Measurements from ENCODE around the gene PWP2. TPM values are rescaled to one million over a fixed set of nuclear protein-coding genes. Genes with fewer than 3 reads are reported as not detected.
"Not testable (repeated sequence)": the region's sequence is repeated elsewhere in the genome, so short reads cannot be mapped to it uniquely, and the experiment has no call there.

The PWP2 gene
- 10 to 100 TPM; 31.4 to 69.6 TPM for total RNA-seq

DNA sequence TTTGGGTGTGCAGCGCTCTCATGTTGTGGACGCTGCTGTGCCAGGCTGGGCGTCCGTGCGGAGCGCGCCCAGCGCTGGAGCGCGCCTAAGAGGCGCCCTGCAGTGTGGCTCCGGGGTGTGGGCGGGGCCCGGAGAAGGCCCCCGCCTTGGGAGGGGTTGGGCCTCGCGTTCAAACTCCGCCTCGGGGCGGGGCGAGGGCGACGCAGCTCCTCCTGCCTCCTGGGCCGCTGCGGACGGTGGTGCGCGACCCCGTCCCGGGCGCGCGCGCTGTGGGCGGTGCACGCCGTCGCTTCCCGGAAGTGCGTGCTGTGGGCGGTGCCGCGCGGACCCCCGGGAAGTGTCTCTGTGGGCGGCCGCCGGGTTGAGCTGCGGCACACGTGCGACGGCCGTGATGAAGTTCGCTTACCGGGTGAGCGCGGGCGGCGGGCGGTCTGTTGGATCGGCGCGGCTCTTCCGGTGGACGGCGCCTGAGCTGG lies at the start of gene PWP2:
TSS of gene PWP2 (plus strand) at position 374 of the 476 bp plus-strand sequence. CDS start at position 392, 18 bp downstream.
- DNase-seq (ENCODE audit: low spot score): peak; percentile 69
- H3K9me3 Mint-ChIP-seq; H3K4me1 Mint-ChIP-seq (ENCODE audit: low read depth in 2 of 2); H3K27ac Mint-ChIP-seq; H3K27me3 Mint-ChIP-seq; H3K36me3 Mint-ChIP-seq: not testable (repeated sequence)
- H3K4me3 Mint-ChIP-seq: peak within 1 kb of the TSS; percentile 34
- ATAC-seq: peak; percentile 96 to 98

DNA sequence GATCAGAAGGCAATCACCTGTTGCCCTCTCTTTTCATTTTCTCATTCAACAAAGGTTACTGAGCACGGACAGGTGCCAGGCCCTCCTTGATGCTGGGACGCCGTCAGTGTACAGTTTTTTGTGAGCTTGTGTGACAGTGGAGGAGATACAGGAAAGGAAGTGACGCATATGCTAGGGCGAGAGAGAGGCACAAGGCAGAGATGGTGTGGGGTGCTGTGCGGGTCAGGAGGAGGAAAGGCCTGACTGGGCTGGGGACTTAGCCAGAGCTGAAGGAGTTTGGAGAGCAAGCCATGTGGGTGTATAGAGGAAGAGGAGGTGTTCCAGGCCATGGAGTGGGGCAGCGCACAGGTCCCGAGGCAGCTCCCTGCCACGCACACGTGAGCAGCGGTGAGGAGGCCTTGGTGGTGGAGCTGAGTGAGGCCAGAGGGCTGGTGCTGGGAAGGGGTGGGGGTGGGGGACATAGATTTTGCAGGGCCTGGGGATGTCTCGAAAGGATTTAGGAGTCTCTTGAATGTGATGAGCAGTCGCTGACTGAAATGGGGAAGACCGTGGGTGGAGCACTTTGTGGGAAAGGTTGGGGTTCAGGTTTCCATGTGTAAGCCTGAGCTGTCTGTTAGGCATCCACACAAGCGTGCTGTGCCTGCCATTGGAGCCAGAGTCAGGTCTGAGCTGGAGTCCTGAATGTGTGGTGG lies 49.1 kb upstream of the PWP2 start:
- ATAC-seq (peak; percentile 49 to 50), DNase-seq (ENCODE audit: low spot score) (no peak)
- Mint-ChIP-seq H3K36me3 (peaks cover 25% of the 10 kb centered on the region), H3K9me3 (no peaks in the 10 kb centered on the region), H3K4me3 (no peak overlapping the region), H3K4me1 (ENCODE audit: low read depth in 2 of 2) (peaks cover 31 to 38% of the 10 kb centered on the region in 2 donors), H3K27ac (peak overlapping the region; percentile 56 to 68), H3K27me3 (no peaks in the 10 kb centered on the region)

DNA sequence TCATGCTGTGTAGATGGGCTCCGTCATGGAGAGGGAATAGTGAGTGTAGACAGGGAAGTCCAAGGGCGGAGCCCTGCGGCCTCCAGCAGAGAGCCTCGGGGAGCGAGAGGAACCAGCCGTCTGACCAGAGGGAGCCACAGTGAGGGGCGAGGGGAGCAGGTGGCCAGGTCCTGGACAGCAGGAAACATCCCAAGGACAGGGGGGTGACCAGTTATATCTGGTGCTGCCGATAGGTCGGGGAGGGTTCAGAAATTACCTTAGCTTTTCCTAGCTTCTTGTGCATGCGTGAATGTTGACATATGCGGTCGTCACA lies 48.6 kb upstream of the PWP2 start:
- no peak overlapping the region for H3K4me3 Mint-ChIP-seq
- no peaks in the 10 kb centered on the region for H3K27me3 Mint-ChIP-seq
- ATAC-seq: no peak
- H3K36me3 Mint-ChIP-seq: peaks cover 24% of the 10 kb centered on the region
- no peaks in the 10 kb centered on the region for H3K9me3 Mint-ChIP-seq
- H3K4me1 Mint-ChIP-seq (ENCODE audit: low read depth in 2 of 2): peaks cover 31 to 38% of the 10 kb centered on the region in 2 donors
- H3K27ac Mint-ChIP-seq: peak overlapping the region; percentile 56 to 68
- DNase-seq (ENCODE audit: low spot score): no peak

DNA sequence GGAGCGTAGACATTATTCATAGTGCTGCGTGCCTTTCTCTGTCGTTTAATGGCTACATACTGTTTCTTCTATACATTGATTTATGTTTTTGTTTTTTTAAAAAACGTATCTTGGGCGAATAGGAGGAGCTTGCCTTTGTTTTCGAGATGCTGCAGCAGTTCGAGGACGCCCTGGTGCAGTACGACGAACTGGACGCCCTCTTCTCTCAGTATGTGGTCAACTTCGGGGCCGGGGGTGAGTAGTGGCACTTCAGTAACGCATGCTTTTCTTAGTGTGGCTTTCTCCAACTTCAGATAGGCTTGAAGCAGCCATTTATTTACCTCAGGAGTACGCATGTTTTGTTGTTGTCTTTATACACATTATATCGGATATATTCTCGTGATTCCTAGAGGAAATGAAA lies 48.2 kb upstream of the PWP2 start:
- peaks cover 21% of the 10 kb centered on the region for H3K36me3 Mint-ChIP-seq
- no peak for ATAC-seq
- DNase-seq (ENCODE audit: low spot score): no peak
- H3K27ac Mint-ChIP-seq: peak overlapping the region in 1 of 2 donors; percentile 56
- H3K9me3 Mint-ChIP-seq: no peaks in the 10 kb centered on the region
- no peak overlapping the region for H3K4me3 Mint-ChIP-seq
- H3K4me1 Mint-ChIP-seq (ENCODE audit: low read depth in 2 of 2): peaks cover 30 to 37% of the 10 kb centered on the region in 2 donors
- H3K27me3 Mint-ChIP-seq: no peaks in the 10 kb centered on the region

DNA sequence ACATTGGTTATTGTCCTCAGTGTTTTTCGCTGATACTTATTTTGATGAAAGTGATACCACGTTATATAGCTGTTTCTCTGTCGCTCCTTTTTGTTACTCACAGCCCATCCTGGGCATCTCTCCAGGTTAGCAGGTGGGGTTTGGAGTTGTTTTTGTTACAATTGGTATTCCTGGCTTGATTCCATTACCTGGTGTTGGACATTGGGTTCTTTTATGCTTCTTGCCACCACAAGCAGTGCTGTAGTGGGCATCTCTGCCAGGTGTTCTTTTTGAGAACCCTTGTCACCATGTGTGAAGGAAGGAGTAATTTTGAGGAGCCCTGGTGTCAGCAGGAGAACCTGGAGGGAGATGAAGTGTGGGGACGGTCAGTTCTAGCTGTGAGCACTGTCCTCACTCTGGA lies 47.5 kb upstream of the PWP2 start:
- H3K9me3 Mint-ChIP-seq: no peaks in the 10 kb centered on the region
- H3K4me1 Mint-ChIP-seq (ENCODE audit: low read depth in 2 of 2): peaks cover 30 to 37% of the 10 kb centered on the region in 2 donors
- peaks cover 21% of the 10 kb centered on the region for H3K36me3 Mint-ChIP-seq
- no peak overlapping the region for H3K4me3 Mint-ChIP-seq
- H3K27ac Mint-ChIP-seq: no peak overlapping the region
- DNase-seq (ENCODE audit: low spot score) (no peak), ATAC-seq (no peak)
- H3K27me3 Mint-ChIP-seq: no peaks in the 10 kb centered on the region

DNA sequence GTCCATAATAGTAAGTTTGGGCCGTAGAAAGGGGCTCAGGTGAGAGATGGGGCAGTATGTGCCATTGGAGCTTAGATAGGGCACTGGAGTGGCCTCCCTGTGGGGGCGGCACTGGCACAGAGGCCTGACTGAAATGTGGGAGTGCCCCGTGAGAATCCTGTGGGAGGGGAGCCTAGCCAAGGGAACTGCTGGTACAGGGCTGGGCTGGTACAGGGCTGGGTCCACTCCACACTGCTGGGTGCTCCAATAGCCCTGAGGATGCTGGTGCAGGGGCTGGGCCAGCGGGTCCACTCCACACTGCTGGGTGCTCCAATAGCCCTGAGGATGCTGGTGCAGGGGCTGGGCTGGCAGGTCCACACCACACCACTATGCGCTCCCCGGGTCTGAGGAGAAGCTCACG lies 44.8 kb upstream of the PWP2 start:
- DNase-seq (ENCODE audit: low spot score) (no peak), ATAC-seq (no peak)
- Mint-ChIP-seq H3K4me3 (no peak overlapping the region), H3K27me3 (no peaks in the 10 kb centered on the region), H3K36me3 (peaks cover 17% of the 10 kb centered on the region), H3K9me3 (no peaks in the 10 kb centered on the region), H3K27ac (no peak overlapping the region), H3K4me1 (ENCODE audit: low read depth in 2 of 2) (peaks cover 41 to 46% of the 10 kb centered on the region in 2 donors)

DNA sequence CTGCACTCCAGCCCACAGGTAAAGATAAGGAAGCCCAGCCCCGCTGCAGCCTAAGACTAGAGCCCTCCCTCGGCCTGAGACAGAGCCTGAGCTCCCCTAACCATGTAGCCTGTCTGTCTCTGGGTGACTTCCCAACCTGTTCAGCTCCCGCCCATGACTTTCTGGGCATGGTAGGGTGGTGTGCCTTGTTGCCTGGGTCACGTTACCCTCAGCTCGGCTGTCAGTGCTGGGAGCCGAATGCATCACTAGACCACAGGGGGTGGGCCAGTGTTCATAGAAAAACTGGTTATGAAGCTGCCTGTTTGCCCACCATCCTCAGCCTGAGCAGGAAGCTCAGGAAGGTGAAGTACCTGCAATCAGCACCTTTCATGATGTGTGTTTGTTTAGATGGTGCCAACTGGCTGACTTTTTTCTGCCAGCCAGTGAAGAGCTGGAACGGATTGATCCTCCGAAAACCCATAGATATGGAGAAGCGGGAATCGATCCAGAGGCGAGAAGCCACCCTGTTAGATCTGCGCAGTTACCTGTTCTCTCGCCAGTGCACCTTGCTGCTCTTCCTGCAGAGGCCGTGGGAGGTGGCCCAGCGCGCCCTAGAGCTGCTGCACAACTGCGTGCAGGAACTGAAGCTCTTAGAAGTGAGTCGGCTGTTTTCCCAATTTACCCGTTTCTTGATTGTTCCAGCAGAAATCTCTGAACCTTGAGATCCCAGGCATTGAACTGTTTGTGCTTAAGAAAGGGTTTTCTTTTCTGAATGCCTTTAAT lies 43.9 kb upstream of the PWP2 start:
- H3K36me3 Mint-ChIP-seq: peaks cover 16% of the 10 kb centered on the region

DNA sequence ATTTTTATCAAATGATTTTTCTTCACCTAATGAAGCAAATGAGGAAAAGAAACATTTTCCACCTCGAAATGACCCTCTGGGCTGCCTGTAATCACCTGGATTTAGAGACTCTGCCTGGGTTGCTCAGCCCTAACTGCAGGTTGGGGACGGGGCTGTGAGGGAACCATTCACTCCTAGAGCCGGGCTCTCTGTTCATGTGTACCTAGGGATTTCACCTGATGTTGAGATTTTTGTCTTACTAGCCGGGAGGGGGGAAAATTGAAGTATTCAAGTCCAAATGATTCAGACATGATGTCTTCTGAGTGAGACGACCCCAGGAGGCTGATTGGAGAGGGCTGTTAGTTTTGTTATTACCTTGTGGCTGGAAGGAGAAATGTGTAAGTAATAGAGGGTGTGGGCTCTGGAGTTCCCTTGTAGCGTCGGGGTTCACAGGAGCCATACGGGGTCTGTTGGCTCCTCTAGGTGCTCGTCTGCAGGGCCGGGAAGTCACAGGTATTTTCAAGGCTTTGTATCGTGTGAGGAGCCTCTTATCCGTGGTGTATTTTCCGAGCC lies 42.3 kb upstream of the PWP2 start:
- DNase-seq (ENCODE audit: low spot score) (no peak), ATAC-seq (peak in 1 of 2 donors; percentile 63)
- Mint-ChIP-seq H3K4me3 (peak overlapping the region; percentile 68), H3K9me3 (no peaks in the 10 kb centered on the region), H3K36me3 (peaks cover 11% of the 10 kb centered on the region), H3K4me1 (ENCODE audit: low read depth in 2 of 2) (peaks cover 49 to 55% of the 10 kb centered on the region in 2 donors), H3K27me3 (no peaks in the 10 kb centered on the region), H3K27ac (peak overlapping the region; percentile 82 to 91)

More for the DNA sequence above, 43.9 kb upstream of the PWP2 start:
- ATAC-seq (no peak), DNase-seq (ENCODE audit: low spot score) (no peak)
- H3K4me3 Mint-ChIP-seq: no peak overlapping the region
- H3K9me3 Mint-ChIP-seq: no peaks in the 10 kb centered on the region
- no peaks in the 10 kb centered on the region for H3K27me3 Mint-ChIP-seq
- peak overlapping the region; percentile 82 to 91 for H3K27ac Mint-ChIP-seq
- peaks cover 40 to 45% of the 10 kb centered on the region in 2 donors for H3K4me1 Mint-ChIP-seq (ENCODE audit: low read depth in 2 of 2)

DNA sequence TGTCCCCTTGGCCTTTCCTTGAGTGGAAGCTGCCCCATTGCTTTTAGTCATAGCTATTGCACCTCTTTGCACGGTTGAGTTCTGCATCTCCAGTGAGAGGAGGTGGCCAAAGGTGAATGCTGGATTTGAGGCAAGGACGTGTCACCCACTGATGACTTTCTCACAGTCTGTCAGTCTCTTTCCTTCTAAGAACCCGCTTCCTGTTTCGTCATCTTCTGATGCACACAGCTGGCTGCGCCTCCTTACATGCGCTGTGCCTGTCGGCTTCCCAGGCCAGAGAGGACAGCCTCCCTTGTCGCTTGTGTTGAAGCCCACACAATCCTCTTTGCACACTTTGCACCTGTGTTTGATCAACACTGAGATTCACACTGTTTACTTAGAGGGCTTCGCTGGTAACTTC lies 41.8 kb upstream of the PWP2 start:
- peak; percentile 98 for ATAC-seq
- H3K4me1 Mint-ChIP-seq (ENCODE audit: low read depth in 2 of 2): peaks cover 51 to 56% of the 10 kb centered on the region in 2 donors
- no peaks in the 10 kb centered on the region for H3K9me3 Mint-ChIP-seq
- H3K36me3 Mint-ChIP-seq: peaks cover 11% of the 10 kb centered on the region
- H3K27ac Mint-ChIP-seq: peak overlapping the region; percentile 82 to 91
- peak; percentile 89 for DNase-seq (ENCODE audit: low spot score)
- peak overlapping the region; percentile 68 for H3K4me3 Mint-ChIP-seq
- no peaks in the 10 kb centered on the region for H3K27me3 Mint-ChIP-seq

DNA sequence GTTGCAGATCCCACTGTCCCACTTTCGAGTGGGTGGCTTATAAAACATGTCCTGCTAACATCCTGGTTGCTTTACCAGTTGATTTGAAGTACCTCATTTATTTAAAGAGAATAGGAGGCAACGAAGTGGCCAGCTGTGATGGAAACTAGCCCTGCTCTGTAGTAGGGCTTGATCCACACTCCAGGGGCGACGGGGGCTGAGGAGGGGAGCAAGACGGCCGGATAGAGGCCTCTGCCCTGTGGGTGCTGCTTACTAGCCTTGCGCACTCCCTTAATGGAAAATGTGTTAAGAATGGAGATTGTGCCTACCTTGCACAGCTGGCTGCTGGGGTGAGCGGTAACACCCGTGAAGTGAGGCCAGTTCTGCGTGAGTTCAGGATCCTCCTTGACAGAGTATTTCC lies 41.1 kb upstream of the PWP2 start:
- Mint-ChIP-seq H3K36me3 (peaks cover 11% of the 10 kb centered on the region), H3K27me3 (no peaks in the 10 kb centered on the region)

DNA sequence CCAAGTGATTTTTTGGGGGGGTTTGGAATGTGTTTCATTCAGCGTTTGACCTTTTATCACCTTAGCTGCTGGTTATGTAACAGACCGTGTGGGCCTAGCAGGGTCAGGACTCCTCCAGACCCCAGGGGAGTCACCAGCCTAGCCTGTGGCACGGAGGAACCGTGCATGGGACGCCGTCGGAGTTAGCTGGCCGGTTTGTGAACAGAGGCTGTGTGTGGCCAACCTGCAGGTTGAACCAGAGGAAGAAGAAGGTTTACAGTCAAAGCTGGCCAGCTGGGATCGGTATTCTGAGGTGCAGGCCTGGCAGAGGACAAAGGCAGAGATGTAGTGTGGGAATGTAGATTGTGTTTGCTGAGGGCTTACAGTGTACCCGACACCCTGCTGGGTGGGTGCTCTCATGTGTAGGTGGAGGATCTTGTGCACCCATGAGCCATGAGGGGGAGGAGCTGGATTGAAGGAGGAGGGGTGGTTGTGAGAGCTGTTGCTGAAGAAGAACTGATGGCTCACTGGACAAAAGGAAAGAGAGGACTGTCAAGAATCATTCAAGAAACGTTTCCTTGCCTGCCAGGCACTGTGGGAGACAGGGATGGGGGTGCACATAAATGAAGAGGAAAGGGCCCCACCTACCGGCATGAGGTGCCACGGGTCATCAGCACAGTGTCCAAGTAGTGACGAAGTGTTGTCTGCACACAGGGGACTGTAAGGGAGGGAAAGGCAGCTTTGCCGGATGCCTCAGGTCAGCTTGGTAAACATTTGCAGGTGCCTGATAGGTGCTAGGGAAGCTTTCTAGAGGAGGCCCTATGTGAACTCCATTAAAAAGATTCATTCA lies 40.0 kb upstream of the PWP2 start:
- DNase-seq (ENCODE audit: low spot score): no peak
- peaks cover 11% of the 10 kb centered on the region for H3K36me3 Mint-ChIP-seq
- peaks cover 56 to 58% of the 10 kb centered on the region in 2 donors for H3K4me1 Mint-ChIP-seq (ENCODE audit: low read depth in 2 of 2)

More for the DNA sequence above, 41.1 kb upstream of the PWP2 start:
- no peaks in the 10 kb centered on the region for H3K9me3 Mint-ChIP-seq
- no peak for DNase-seq (ENCODE audit: low spot score)
- peak overlapping the region; percentile 68 for H3K4me3 Mint-ChIP-seq
- ATAC-seq: no peak
- peaks cover 53 to 56% of the 10 kb centered on the region in 2 donors for H3K4me1 Mint-ChIP-seq (ENCODE audit: low read depth in 2 of 2)
- H3K27ac Mint-ChIP-seq: peak overlapping the region; percentile 82 to 91

DNA sequence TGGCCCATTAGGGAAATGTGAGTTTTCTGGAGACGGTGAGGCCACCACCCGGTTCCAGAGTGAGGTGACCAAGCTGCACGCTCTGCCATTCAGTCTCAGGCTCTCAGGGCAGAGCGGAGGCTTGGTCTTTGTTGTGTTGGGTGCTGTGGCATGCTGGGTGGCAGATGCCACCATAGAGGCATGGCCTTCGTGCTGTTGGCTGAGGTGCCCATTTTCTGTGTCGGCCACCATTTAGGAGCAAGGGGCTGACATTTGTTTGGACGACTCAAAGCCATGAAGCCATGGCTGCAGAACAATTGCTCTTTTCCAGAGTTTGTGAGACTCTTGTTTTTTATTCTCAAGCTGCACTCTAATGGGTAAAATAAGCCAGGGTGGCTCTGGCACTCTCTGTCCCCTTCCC lies 36.8 kb upstream of the PWP2 start:
- no peak for ATAC-seq
- Mint-ChIP-seq H3K36me3 (peaks cover 27% of the 10 kb centered on the region), H3K4me3 (no peak overlapping the region), H3K4me1 (ENCODE audit: low read depth in 2 of 2) (peaks cover 56 to 59% of the 10 kb centered on the region in 2 donors), H3K27me3 (no peaks in the 10 kb centered on the region), H3K27ac (peak overlapping the region in 1 of 2 donors; percentile 3), H3K9me3 (no peaks in the 10 kb centered on the region)
- DNase-seq (ENCODE audit: low spot score): peak; percentile 38

More for the DNA sequence above, 40.0 kb upstream of the PWP2 start:
- no peak for ATAC-seq
- Mint-ChIP-seq H3K27me3 (no peaks in the 10 kb centered on the region), H3K4me3 (peak overlapping the region; percentile 3), H3K27ac (peak overlapping the region; percentile 34 to 82), H3K9me3 (no peaks in the 10 kb centered on the region)

DNA sequence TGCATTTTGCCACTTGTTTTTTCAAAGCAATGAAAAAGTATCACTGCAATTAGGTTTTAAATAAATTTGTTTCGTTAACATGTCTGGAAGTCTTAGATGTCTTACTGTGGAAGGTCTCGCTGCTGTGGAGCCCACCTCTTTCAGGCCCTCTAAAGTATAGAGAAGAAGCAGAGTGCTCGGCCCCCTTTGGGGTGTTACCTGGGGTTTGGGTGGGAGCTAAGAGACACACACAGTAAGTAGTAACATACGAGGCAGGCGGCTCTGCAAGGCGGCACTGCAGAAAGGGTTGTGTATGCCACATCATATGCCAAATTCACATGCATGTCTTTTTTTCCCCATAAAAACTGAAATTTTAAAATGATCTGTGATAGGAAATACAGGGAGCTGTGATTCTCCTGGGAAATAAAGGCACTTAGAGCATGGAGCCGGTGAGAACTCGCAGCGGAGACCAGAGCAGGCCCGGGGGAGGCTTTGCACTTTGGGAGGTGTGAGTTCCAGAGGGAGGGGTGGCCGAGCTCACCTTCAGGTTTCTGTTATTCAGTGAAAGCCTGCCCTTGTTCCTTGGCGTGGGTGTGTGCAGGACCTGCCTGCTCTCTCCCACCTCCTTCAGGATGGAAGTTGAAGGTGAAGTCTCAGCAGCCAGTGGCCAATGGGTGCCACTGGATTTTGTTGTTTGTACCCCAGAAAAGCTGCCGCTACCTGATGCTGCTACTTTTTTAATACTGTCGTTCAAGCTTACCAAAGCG lies 35.7 kb upstream of the PWP2 start:
- Mint-ChIP-seq H3K4me3 (no peak overlapping the region), H3K27me3 (no peaks in the 10 kb centered on the region), H3K27ac (peak overlapping the region in 1 of 2 donors; percentile 21), H3K9me3 (no peaks in the 10 kb centered on the region), H3K36me3 (peaks cover 32% of the 10 kb centered on the region), H3K4me1 (ENCODE audit: low read depth in 2 of 2) (peaks cover 52 to 56% of the 10 kb centered on the region in 2 donors)
- DNase-seq (ENCODE audit: low spot score) (peak; percentile 53), ATAC-seq (no peak)
